GM12878 (cell line): Measurements from ENCODE around the gene HCFC2. TPM values are rescaled to one million over a fixed set of nuclear protein-coding genes. Genes with fewer than 3 reads are reported as not detected.
A peak's percentile ranks its signal among the peaks of the same experiment; 100 is the strongest.

Experiments
- ATAC-seq: fragments of 200-7000 bp; cut with Tn5 transposase; 3 replicates; pipeline ENCODE4 v1.9.1; 2020; ENCODE audit warnings: mild to moderate bottlenecking, moderate library complexity
- Bru-seq: library from RNA; stranded (reverse); fragments of 400-500 nt; gene quantifications from one replicate; lab custom pipeline; 2021; lab: Mats Ljungman, UMichigan
- BruChase-seq, 2 experiments: library from RNA; stranded (reverse); fragments of 400-500 nt; gene quantifications; one replicate each; lab custom pipeline; 2021; lab: Mats Ljungman, UMichigan
- BruUV-seq: library from RNA; stranded (reverse); fragments of 400-500 nt; replicated peaks from 2 replicates; lab custom pipeline; 2021; lab: Mats Ljungman, UMichigan
- CTCF ChIA-PET: fragments of 300-600 bp; sonication (Branson Sonifier 250); formaldehyde crosslinking; extraction: SDS; loops from one replicate; lab custom pipeline; 2021; ENCODE audit warnings: inconsistent platforms; lab: Yijun Ruan, JAX
- POLR2A ChIA-PET: fragments of 350-600 bp; formaldehyde crosslinking; extraction: SDS; loops from one replicate; lab custom pipeline; 2021; ENCODE audit warnings: inconsistent platforms; lab: Charles Lee
- RAD21 ChIA-PET: fragments of 300-600 bp; sonication (Branson Sonifier 250); formaldehyde crosslinking; loops from one replicate; lab custom pipeline; 2023; ENCODE audit warnings: antibody characterized with exemption; ENCODE audit not compliant: unreplicated experiment; lab: Charles Lee
- SMC1A ChIA-PET: fragments of 300-600 bp; sonication (Branson Sonifier 250); formaldehyde crosslinking; loops from one replicate; lab custom pipeline; 2023; ENCODE audit not compliant: unreplicated experiment, uncharacterized antibody; lab: Charles Lee
- DNase-seq: peaks from one replicate; pipeline ENCODE4 v3.0.0-alpha.2; 2011; ENCODE audit warnings: low read depth, low spot score
- FAIRE-seq: peaks from 3 replicates; lab custom pipeline; 2011; peaks lifted over from hg19 to GRCh38; lab: Jason Lieb, UNC
- H2AFZ ChIP-seq: 2 replicates; pipeline ENCODE4 v1.6.0; 2011; ENCODE audit warnings: low read depth, low read length, control low read depth; ENCODE audit not compliant: control insufficient read depth
- H3K27ac ChIP-seq: 2 replicates; pipeline ENCODE4 v1.5.1; 2011; ENCODE audit warnings: control low read depth; ENCODE audit not compliant: control insufficient read depth, insufficient read depth
- H3K27me3 ChIP-seq, 2 experiments: replicated peaks in 1 of 2; 2 replicates each; pipeline versions ENCODE4 v1.6.0 to v1.6.1; 2011; ENCODE audit warnings: low read length in 1 of 2; ENCODE audit not compliant: control insufficient read depth in 2 of 2, insufficient read depth in 2 of 2
- H3K36me3 ChIP-seq, 2 experiments: 2 replicates each; pipeline ENCODE4 v1.5.1; 2011; ENCODE audit warnings: low read length in 1 of 2; ENCODE audit not compliant: control insufficient read depth in 2 of 2, insufficient read depth in 2 of 2
- H3K4me1 ChIP-seq: 2 replicates; pipeline ENCODE4 v1.6.1; 2011; ENCODE audit warnings: mild to moderate bottlenecking, low read length, moderate library complexity, mixed read lengths; ENCODE audit not compliant: control insufficient read depth, insufficient read depth
- H3K4me2 ChIP-seq: 2 replicates; pipeline ENCODE4 v1.6.0; 2011; ENCODE audit warnings: control low read depth; ENCODE audit not compliant: control insufficient read depth, insufficient read depth
- H3K4me3 ChIP-seq: fragments of 200-600 bp; sonication (generic); 2 replicates; pipeline ENCODE4 v1.5.1; 2016
- H3K79me2 ChIP-seq: 2 replicates; pipeline ENCODE4 v1.6.0; 2011; ENCODE audit warnings: low read length; ENCODE audit not compliant: control insufficient read depth, insufficient read depth
- H3K9ac ChIP-seq: 2 replicates; pipeline ENCODE4 v1.8.0; 2011; ENCODE audit warnings: low read length, control low read depth, mixed read lengths; ENCODE audit not compliant: control insufficient read depth, insufficient read depth
- H3K9me3 ChIP-seq: replicated peaks from 3 replicates; pipeline ENCODE4 v1.5.1; 2011; ENCODE audit warnings: mild to moderate bottlenecking, low read length; ENCODE audit not compliant: control insufficient read depth, insufficient read depth
- H4K20me1 ChIP-seq: 2 replicates; pipeline ENCODE4 v1.6.0; 2011; ENCODE audit not compliant: control insufficient read depth, insufficient read depth
- ATF3 ChIP-seq: IDR thresholded peaks from 2 replicates; pipeline ENCODE4 v1.6.1; 2011; ENCODE audit warnings: low read depth, mild to moderate bottlenecking, low read length, moderate library complexity, borderline replicate concordance; ENCODE audit errors: extremely low read depth
- BACH1 ChIP-seq: fragments of 450-650 bp; IDR thresholded peaks from 2 replicates; pipeline ENCODE4 v1.6.1; 2017; ENCODE audit warnings: mild to moderate bottlenecking, borderline replicate concordance
- CHD2 ChIP-seq: IDR thresholded peaks from 2 replicates; pipeline ENCODE4 v1.6.1; 2011; ENCODE audit warnings: low read depth, low read length, improper control_type of control experiment, borderline replicate concordance
- CREB1 ChIP-seq: IDR thresholded peaks from 2 replicates; pipeline ENCODE4 v1.6.1; 2012; ENCODE audit warnings: low read depth, mild to moderate bottlenecking, inconsistent platforms
- DPF2 ChIP-seq: fragments of 450-650 bp; IDR thresholded peaks from 2 replicates; pipeline ENCODE4 v1.6.1; 2017; ENCODE audit warnings: mild to moderate bottlenecking
- EGR1 ChIP-seq, 2 experiments: IDR thresholded peaks; 1 replicate in 1 of 2; 2 replicates in 1 of 2; pipeline ENCODE4 v1.6.1; 2011 to 2012; ENCODE audit warnings: low read depth in 2 of 2, low read length in 2 of 2, borderline replicate concordance in 1 of 2, mild to moderate bottlenecking in 1 of 2, moderate library complexity in 1 of 2
- EP300 ChIP-seq, 2 experiments: fragments of 150-350 bp in 1 of 2; IDR thresholded peaks; 2 replicates each; pipeline ENCODE4 v1.6.1; 2011 to 2012; ENCODE audit warnings: low read depth in 2 of 2, low read length in 2 of 2, borderline replicate concordance in 1 of 2, improper control_type of control experiment in 1 of 2, inconsistent platforms in 1 of 2; ENCODE audit not compliant: control insufficient read depth in 1 of 2
- ESRRA ChIP-seq: IDR thresholded peaks from 2 replicates; pipeline ENCODE4 v1.6.1; 2012; ENCODE audit warnings: mild to moderate bottlenecking, low read length, improper control_type of control experiment
- EZH2 ChIP-seq: IDR thresholded peaks from 2 replicates; pipeline ENCODE4 v1.6.1; 2012; ENCODE audit warnings: low read depth, mild to moderate bottlenecking, control low read depth, inconsistent platforms, low read length, borderline replicate concordance; ENCODE audit not compliant: control insufficient read depth
- RB1 ChIP-seq: fragments of 450-650 bp; formaldehyde crosslinking; IDR thresholded peaks from 2 replicates; pipeline ENCODE4 v1.6.1; 2017; ENCODE audit warnings: mild to moderate bottlenecking, borderline replicate concordance
- RELA ChIP-seq: fragments of 450-650 bp; IDR thresholded peaks from 2 replicates; pipeline ENCODE4 v1.8.0; 2014; ENCODE audit warnings: borderline replicate concordance; ENCODE audit not compliant: partially characterized antibody
- SMAD5 ChIP-seq: IDR thresholded peaks from 2 replicates; pipeline ENCODE4 v1.6.1; 2016; ENCODE audit warnings: antibody characterized with exemption, low read depth
- SMARCA5 ChIP-seq: fragments of 450-650 bp; IDR thresholded peaks from 2 replicates; pipeline ENCODE4 v1.6.1; 2017; ENCODE audit warnings: mild to moderate bottlenecking
- TAF1 ChIP-seq: IDR thresholded peaks from 2 replicates; pipeline ENCODE4 v1.6.1; 2011; ENCODE audit warnings: mild to moderate bottlenecking, low read depth, low read length, borderline replicate concordance
- WGBS: methylation state at CpG from one replicate; pipeline ENCODE4 v1.1.6; 2016; ENCODE audit warnings: low lambda C conversion rate; ENCODE audit not compliant: insufficient replicate concordance, insufficient coverage; ENCODE audit errors: missing lambda C conversion rate; 5-methylcytosine and 5-hydroxymethylcytosine counted together
- in situ Hi-C: fragments of 300-500 bp; cut with MboI; formaldehyde crosslinking; loops from 9 replicates; pipeline ENCODE4 v1.14.3; 2018; ENCODE audit warnings: mixed read lengths
- intact Hi-C: fragments of 100-400 bp; cut with micrococcal nuclease; formaldehyde crosslinking; loops from one replicate; pipeline ENCODE4 v1.14.2; 2022; ENCODE audit not compliant: unreplicated experiment
- long read RNA-seq, 2 experiments: library from polyadenylated mRNA; unstranded; transcript quantifications; one replicate each; pipeline ENCODE4 v2.0.0, GENCODE V29; 2019 to 2020
- polyA minus RNA-seq, 3 experiments: library from RNA; depleted of rRNA, polyadenylated mRNA; stranded (reverse); fragments of >200 nt; gene quantifications; 2 replicates each; pipeline ENCODE4 v1.2.3, GENCODE V29; 2011
- polyA plus RNA-seq, 11 experiments: library from polyadenylated mRNA; depleted of rRNA in 4 of 11; unstranded in 6 of 11; stranded (reverse) in 5 of 11; fragments of >200 nt; fragmentation: Nextera tagmentation in 4 of 11; fragmentation: Illumina TruSeq in 1 of 11; extraction: Ambion mirVana in 4 of 11; extraction: Trizol in 1 of 11; gene quantifications; 1 replicate in 1 of 11; 2 replicates in 10 of 11; pipeline versions ENCODE4 v1.2.1 to v1.2.3, GENCODE V29; 2011 to 2016; ENCODE audit warnings: inconsistent platforms in 2 of 11, missing spikeins in 2 of 11, low read depth in 1 of 11
- total RNA-seq, 4 experiments: library from RNA; depleted of rRNA in 3 of 4; stranded (reverse); fragments of >200 nt in 3 of 4; fragmentation: Illumina TruSeq in 1 of 4; extraction: Trizol in 1 of 4; gene quantifications; 2 replicates each; pipeline versions ENCODE4 v1.2.1 to v1.2.3, GENCODE V29; 2013 to 2021
- TF ChIP-seq, protein P1 (sequence below): fragments of 450-650 bp; IDR thresholded peaks from 2 replicates; pipeline ENCODE4 v1.6.1; 2017; ENCODE audit warnings: low read depth, mild to moderate bottlenecking, moderate library complexity

The HCFC2 gene
- 33.6 and 38.9 TPM in 2 replicates for total RNA-seq (2013; cell fraction: nucleolus; rRNA removed)
- total RNA-seq (2014; rRNA removed), result 8.9 and 9.0 TPM in 2 replicates
- total RNA-seq (2014; rRNA removed; fragmentation: Illumina TruSeq; extraction: Trizol), result 9.5 TPM in 2 replicates
- total RNA-seq (2021), result 9.2 and 9.4 TPM in 2 replicates
- 3.9 TPM for polyA plus RNA-seq (2011; ENCODE audit: low read depth)
- polyA plus RNA-seq (2011; rRNA removed), result 14.2 and 19.1 TPM in 2 replicates
- polyA plus RNA-seq (2011; cell fraction: cytosol; rRNA removed), result 6.0 and 6.7 TPM in 2 replicates
- polyA plus RNA-seq (2011; cell fraction: nucleus; rRNA removed), result 10.9 and 13.0 TPM in 2 replicates
- 4.2 and 6.0 TPM in 2 replicates for polyA plus RNA-seq (2012)
- polyA plus RNA-seq (2014; fragmentation: Illumina TruSeq; extraction: Trizol), result 7.6 and 8.6 TPM in 2 replicates
- 1 to 10 TPM; 1.8 to 3.8 TPM for polyA plus RNA-seq (2014; fragmentation: Nextera tagmentation; extraction: Ambion mirVana)
- polyA plus RNA-seq (2014; rRNA removed), result 5.7 and 9.1 TPM in 2 replicates
- 10 to 100 TPM; 11.8 to 13.1 TPM for polyA plus RNA-seq (2016; fragmentation: Nextera tagmentation; extraction: Ambion mirVana)
- 10.3 and 16.8 TPM in 2 replicates for polyA minus RNA-seq (2011; rRNA and poly(A)+ RNA removed)
- 3.1 and 7.2 TPM in 2 replicates for polyA minus RNA-seq (2011; cell fraction: cytosol; rRNA and poly(A)+ RNA removed)
- polyA minus RNA-seq (2011; cell fraction: nucleus; rRNA and poly(A)+ RNA removed), result 8.9 and 11.8 TPM in 2 replicates
- percentile 77 among the genes with signal in this experiment for Bru-seq, nascent RNA
- BruChase-seq, experiment 1, labeled RNA remaining after a 6-hour chase, result percentile 75 among the genes with signal in this experiment
- percentile 83 among the genes with signal in this experiment for BruChase-seq, experiment 2, labeled RNA remaining after a 2-hour chase
- long read RNA-seq, experiment 1, full-length matches to known transcripts, result 5 of 7 reads
- long read RNA-seq, experiment 1, partial matches to known transcripts, result 1 of 7 reads
- long read RNA-seq, experiment 1, other reads (novel, unspliced or antisense), result 1 of 7 reads
- long read RNA-seq, experiment 2, full-length matches to known transcripts, result 29 of 40 reads
- long read RNA-seq, experiment 2, partial matches to known transcripts, result 8 of 40 reads
- long read RNA-seq, experiment 2, other reads (novel, unspliced or antisense), result 3 of 40 reads

GRCh38 chr12:104064031-104064841 is at the start of gene HCFC2:
HCFC2 (plus strand) TSS chr12:104064531; CDS start chr12:104064561, 30 bp downstream.
- SMC1A ChIA-PET, result interaction anchor here (0.6 to 2.1 kb wide), 15 partner anchors 20 to 1045 kb away, joined by 3 to 11 read pairs (median 4); partner anchors contain the start of genes NFYB and TDG
- H4K20me1 ChIP-seq, result no peaks in the 10 kb centered on the region
- ATAC-seq (peak; percentile 94), FAIRE-seq (peak; percentile 71), DNase-seq (peak; percentile 61)
- no peaks in the 10 kb centered on the region for H3K9me3 ChIP-seq
- POLR2A ChIA-PET, result interaction anchor here (0.6 to 1.6 kb wide), 11 partner anchors 18 to 271 kb away, joined by 3 to 6 read pairs (median 4); partner anchors contain the start of genes HSP90B1, NFYB and TDG
- RAD21 ChIA-PET, result interaction anchor here (0.8 to 2.4 kb wide), 9 partner anchors 20 to 224 kb away, joined by 3 to 11 read pairs (median 6); partner anchors contain the start of genes HSP90B1 and TDG
- peak within 1 kb of the TSS; percentile 99 for H3K4me2 ChIP-seq
- no peaks in the 10 kb centered on the region for H3K4me1 ChIP-seq
- H3K27me3 ChIP-seq, result no peaks in the 10 kb centered on the region; a peak in 1 of 4 replicates
- peak within 1 kb of the TSS; percentile 82 for H3K9ac ChIP-seq
- BruUV-seq, result no TSS peak
- in situ Hi-C loops, result no loop called here
- under 1% methylated on average over 49 of the region's 74 CpGs for WGBS
- peak within 1 kb of the TSS; percentile 81 for H3K27ac ChIP-seq
- peak within 1 kb of the TSS; percentile 89 for H2AFZ ChIP-seq
- H3K79me2 ChIP-seq, result peaks cover 17% of the 10 kb centered on the region
- H3K4me3 ChIP-seq, result peak within 1 kb of the TSS; percentile 88
- no peaks in the 10 kb centered on the region for H3K36me3 ChIP-seq
- intact Hi-C loops, result loop anchor here (10.0 kb wide), 1 partner anchor 221 kb away; no protein-coding TSS in a partner anchor
- CTCF ChIA-PET, result interaction anchor here (0.7 to 9.3 kb wide), 7 partner anchors 10 to 187 kb away, joined by 3 to 75 read pairs (median 4); no protein-coding TSS in a partner anchor
- TF ChIP-seq ATF3 (peak; percentile 78; the same call in 1 of the 2 replicates), BACH1 (peak; percentile 69; the same call in 1 of the 2 replicates), SMARCA5 (peak; percentile 41; the same call in 1 of the 2 replicates), RB1 (peak; percentile 96), EP300 (IDR thresholded peaks at IDR 0.05; ENCODE audit: borderline replicate concordance in 1 of 2, control insufficient read depth in 1 of 2, low read depth in 2 of 2, low read length in 2 of 2) (peak in 1 of 2 experiments; percentile 17; a peak in 1 of 4 replicates), EGR1 (IDR thresholded peaks at IDR 0.05; ENCODE audit: borderline replicate concordance in 1 of 2, low read depth in 2 of 2, low read length in 2 of 2) (peak in 1 of 2 experiments; percentile 67; a peak in 2 of 3 replicates), ESRRA (0 out of 2 replicates have a peak, but pooled peaks have one; percentile 19), CHD2 (peak; percentile 67; the same call in 1 of the 2 replicates), DPF2 (peak; percentile 61), SMAD5 (peak; percentile 41; the same call in 1 of the 2 replicates), EZH2 (no peak), CREB1 (peak; percentile 54; the same call in 1 of the 2 replicates), RELA (peak; percentile 84), TAF1 (0 out of 2 replicates have a peak, but pooled peaks have one; percentile 46)
- TF ChIP-seq, protein P1, sequence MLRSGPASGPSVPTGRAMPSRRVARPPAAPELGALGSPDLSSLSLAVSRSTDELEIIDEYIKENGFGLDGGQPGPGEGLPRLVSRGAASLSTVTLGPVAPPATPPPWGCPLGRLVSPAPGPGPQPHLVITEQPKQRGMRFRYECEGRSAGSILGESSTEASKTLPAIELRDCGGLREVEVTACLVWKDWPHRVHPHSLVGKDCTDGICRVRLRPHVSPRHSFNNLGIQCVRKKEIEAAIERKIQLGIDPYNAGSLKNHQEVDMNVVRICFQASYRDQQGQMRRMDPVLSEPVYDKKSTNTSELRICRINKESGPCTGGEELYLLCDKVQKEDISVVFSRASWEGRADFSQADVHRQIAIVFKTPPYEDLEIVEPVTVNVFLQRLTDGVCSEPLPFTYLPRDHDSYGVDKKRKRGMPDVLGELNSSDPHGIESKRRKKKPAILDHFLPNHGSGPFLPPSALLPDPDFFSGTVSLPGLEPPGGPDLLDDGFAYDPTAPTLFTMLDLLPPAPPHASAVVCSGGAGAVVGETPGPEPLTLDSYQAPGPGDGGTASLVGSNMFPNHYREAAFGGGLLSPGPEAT, result peak; percentile 71
